Activated B cell treated with CpG ODN at 0.5 μM for 24 hours (primary cell): ENCODE measurements around the gene CYP2D6. TPM values are rescaled to one million over a fixed set of nuclear protein-coding genes. Genes with fewer than 3 reads are reported as not detected.
"Not testable (repeated sequence)": the region's sequence is repeated elsewhere in the genome, so short reads cannot be mapped to it uniquely, and the experiment has no call there.

Source experiments
- ATAC-seq: fragments of 200-7000 bp; cut with Tn5 transposase; one replicate; pipeline ENCODE4 v1.10.0; 2021; ENCODE audit warnings: low read depth, mild to moderate bottlenecking, moderate library complexity
- CTCF ChIA-PET: fragments of 350-600 bp; sonication (Branson Sonifier 250); formaldehyde crosslinking; loops from one replicate; lab custom pipeline; 2021; ENCODE audit warnings: antibody characterized with exemption; lab: Charles Lee
- POLR2A ChIA-PET: fragments of 350-600 bp; sonication (Branson Sonifier 250); formaldehyde crosslinking; loops from one replicate; lab custom pipeline; 2021; ENCODE audit warnings: antibody characterized with exemption; lab: Charles Lee
- DNase-seq: peaks from one replicate; pipeline ENCODE4 v3.0.0; 2022
- H3K27ac Mint-ChIP-seq: one replicate; pipeline ENCODE4 v1.8.0; 2020; ENCODE audit warnings: mixed read lengths
- H3K27me3 Mint-ChIP-seq: one replicate; pipeline ENCODE4 v1.8.0; 2021; ENCODE audit warnings: mixed read lengths
- H3K36me3 Mint-ChIP-seq: one replicate; pipeline ENCODE4 v1.8.0; 2021; ENCODE audit warnings: low read depth, mixed read lengths
- H3K4me1 Mint-ChIP-seq: one replicate; pipeline ENCODE4 v1.8.0; 2021; ENCODE audit warnings: mixed read lengths
- H3K4me3 Mint-ChIP-seq: one replicate; pipeline ENCODE4 v1.8.0; 2020; ENCODE audit warnings: mild to moderate bottlenecking, mixed read lengths
- H3K9me3 Mint-ChIP-seq: one replicate; pipeline ENCODE4 v1.8.0; 2020; ENCODE audit warnings: mixed read lengths
- CTCF ChIP-seq: fragments of 200-600 bp; IDR thresholded peaks from one replicate; pipeline ENCODE4 v1.8.0; 2022; ENCODE audit warnings: antibody characterized with exemption, mild to moderate bottlenecking
- intact Hi-C: fragments of 100-400 bp; cut with micrococcal nuclease; formaldehyde crosslinking; loops from one replicate; pipeline ENCODE4 v1.15.1; 2024
- total RNA-seq: library from RNA; stranded (reverse); gene quantifications from 2 replicates; pipeline ENCODE4 v1.2.3, GENCODE V29; 2022

CYP2D6 gene
- total RNA-seq, 1 donor from 2014 or later: 2.8 TPM

- Mint-ChIP-seq H3K27me3 (no peaks in the 10 kb centered on the region), H3K4me1 (no peaks in the 10 kb centered on the region), H3K36me3 (peaks cover 14% of the 10 kb centered on the region), H3K4me3 (no peak overlapping the region), H3K9me3 (no peaks in the 10 kb centered on the region), H3K27ac (no peak overlapping the region)
- ATAC-seq (no peak), DNase-seq (no peak)
- TF ChIP-seq CTCF: no peak
- CTCF ChIA-PET: no interaction called here
- intact Hi-C loops: no loop called here
- POLR2A ChIA-PET: no interaction called here
Observed at GRCh38 chr22:42138972-42139371, 8.4 kb upstream of the CYP2D6 start.

GRCh38 chr22:42138122-42138770, 7.6 kb upstream of the CYP2D6 start:
- intact Hi-C loops: no loop called here
- no peaks in the 10 kb centered on the region for H3K9me3 Mint-ChIP-seq
- H3K4me3 Mint-ChIP-seq: no peak overlapping the region
- H3K36me3 Mint-ChIP-seq: peaks cover 14% of the 10 kb centered on the region
- CTCF ChIA-PET: no interaction called here
- TF ChIP-seq CTCF: no peak
- POLR2A ChIA-PET: no interaction called here
- H3K27me3 Mint-ChIP-seq: no peaks in the 10 kb centered on the region
- DNase-seq (no peak), ATAC-seq (no peak)
- H3K27ac Mint-ChIP-seq: no peak overlapping the region
- H3K4me1 Mint-ChIP-seq: no peaks in the 10 kb centered on the region

- H3K9me3 Mint-ChIP-seq, ATAC-seq, H3K27ac Mint-ChIP-seq: not testable (repeated sequence)
Observed at GRCh38 chr22:42135688-42136087, 5.1 kb upstream of the CYP2D6 start.

GRCh38 chr22:42134100-42135020, 3.8 kb upstream of the CYP2D6 start:
- intact Hi-C loops: no loop called here
- no peak overlapping the region for H3K4me3 Mint-ChIP-seq
- ChIA-PET POLR2A (no interaction called here), CTCF (no interaction called here)
- no peak for TF ChIP-seq CTCF
- DNase-seq: no peak
- H3K27ac Mint-ChIP-seq: no peak overlapping the region
- H3K27me3 Mint-ChIP-seq: no peaks in the 10 kb centered on the region
- peaks cover 5% of the 10 kb centered on the region for H3K36me3 Mint-ChIP-seq
- no peaks in the 10 kb centered on the region for H3K4me1 Mint-ChIP-seq
- H3K9me3 Mint-ChIP-seq: no peaks in the 10 kb centered on the region
- no peak for ATAC-seq

More at GRCh38 chr22:42135688-42136087, 5.1 kb upstream of the CYP2D6 start:
- POLR2A ChIA-PET, H3K4me1 Mint-ChIP-seq, H3K27me3 Mint-ChIP-seq, intact Hi-C loops, DNase-seq, H3K4me3 Mint-ChIP-seq, CTCF ChIA-PET: not testable (repeated sequence)
- peaks cover 10% of the 10 kb centered on the region for H3K36me3 Mint-ChIP-seq

- H3K9me3 Mint-ChIP-seq: no peaks in the 10 kb centered on the region
- no peak for TF ChIP-seq CTCF
- intact Hi-C loops: no loop called here
- H3K4me1 Mint-ChIP-seq: no peaks in the 10 kb centered on the region
- no peak overlapping the region for H3K27ac Mint-ChIP-seq
- H3K4me3 Mint-ChIP-seq: no peak overlapping the region
- CTCF ChIA-PET: no interaction called here
- no peaks in the 10 kb centered on the region for H3K27me3 Mint-ChIP-seq
- no peak for DNase-seq
- ATAC-seq: no peak
- POLR2A ChIA-PET: interaction anchor here (0.6 to 0.9 kb wide), 2 partner anchors 39 to 155 kb away, joined by 3 to 4 read pairs; no protein-coding TSS in a partner anchor
- H3K36me3 Mint-ChIP-seq: no peaks in the 10 kb centered on the region
Observed at GRCh38 chr22:42132457-42132856, 1.8 kb upstream of the CYP2D6 start.
